ENCODE data around the gene MGAT3.

GRCh38 chr22:39444247-39444800, 12.5 kb upstream of the MGAT3 start:
- TF ChIP-seq CTCF (IDR thresholded peaks at IDR 0.05; ENCODE audit: borderline replicate concordance, extremely low read depth, low read length, poor library complexity, severe bottlenecking): no peak
- no peak for TF ChIP-seq EZH2 (IDR thresholded peaks at IDR 0.05; ENCODE audit: borderline replicate concordance, low read depth, low read length, severe bottlenecking)

Data from DND-41 (cell line).